ENCODE measurements around the gene QPRT.

DNA sequence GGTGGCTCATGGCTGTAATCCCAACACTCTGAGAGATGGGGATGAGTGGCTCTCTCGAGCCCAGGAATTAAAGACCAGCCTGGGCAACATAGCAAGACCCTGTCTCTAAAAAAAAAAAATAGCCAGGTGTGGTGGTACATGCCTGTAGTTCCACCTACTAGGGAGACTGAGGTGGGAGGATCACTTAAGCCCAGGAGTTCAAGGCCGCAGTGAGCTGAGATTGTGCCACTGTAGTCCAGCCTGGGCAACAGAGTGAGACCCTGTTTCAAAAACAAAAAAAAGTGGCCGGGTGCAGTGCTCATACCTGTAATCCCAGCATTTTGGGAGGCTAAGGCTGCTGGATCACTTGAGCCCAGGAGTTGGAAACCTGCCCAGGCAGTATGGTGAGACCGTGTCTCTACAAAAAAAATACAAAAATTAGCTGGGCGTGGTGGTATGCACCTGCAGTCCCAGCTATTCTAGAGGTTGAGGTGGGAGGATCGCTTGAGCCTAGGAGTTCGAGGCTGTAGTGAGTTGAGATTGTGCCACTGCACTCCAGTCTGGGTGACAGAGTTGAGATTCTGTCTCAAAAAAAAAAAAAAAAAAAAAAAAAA is 63.8 kb downstream of the QPRT start:
- TF ChIP-seq, protein P1, sequence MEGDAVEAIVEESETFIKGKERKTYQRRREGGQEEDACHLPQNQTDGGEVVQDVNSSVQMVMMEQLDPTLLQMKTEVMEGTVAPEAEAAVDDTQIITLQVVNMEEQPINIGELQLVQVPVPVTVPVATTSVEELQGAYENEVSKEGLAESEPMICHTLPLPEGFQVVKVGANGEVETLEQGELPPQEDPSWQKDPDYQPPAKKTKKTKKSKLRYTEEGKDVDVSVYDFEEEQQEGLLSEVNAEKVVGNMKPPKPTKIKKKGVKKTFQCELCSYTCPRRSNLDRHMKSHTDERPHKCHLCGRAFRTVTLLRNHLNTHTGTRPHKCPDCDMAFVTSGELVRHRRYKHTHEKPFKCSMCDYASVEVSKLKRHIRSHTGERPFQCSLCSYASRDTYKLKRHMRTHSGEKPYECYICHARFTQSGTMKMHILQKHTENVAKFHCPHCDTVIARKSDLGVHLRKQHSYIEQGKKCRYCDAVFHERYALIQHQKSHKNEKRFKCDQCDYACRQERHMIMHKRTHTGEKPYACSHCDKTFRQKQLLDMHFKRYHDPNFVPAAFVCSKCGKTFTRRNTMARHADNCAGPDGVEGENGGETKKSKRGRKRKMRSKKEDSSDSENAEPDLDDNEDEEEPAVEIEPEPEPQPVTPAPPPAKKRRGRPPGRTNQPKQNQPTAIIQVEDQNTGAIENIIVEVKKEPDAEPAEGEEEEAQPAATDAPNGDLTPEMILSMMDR (IDR thresholded peaks at IDR 0.05; ENCODE audit: low read depth, low read length, poor library complexity, severe bottlenecking): no peak
- no peak for TF ChIP-seq EZH2phosphoT487 (IDR thresholded peaks at IDR 0.05; ENCODE audit: borderline replicate concordance, low read length)

Measured in DOHH2 (cell line).